Upper lobe of left lung (tissue), 4 donors: ENCODE results near the gene SPATA13.

Source experiments
- CTCF ChIP-seq, 6 experiments: fragments of 450-650 bp in 4 of 6; fragments of 200-600 bp in 2 of 6; sonication (generic) in 2 of 6; IDR thresholded peaks; one replicate each; pipeline ENCODE4 v1.5.1; 2016 to 2019; ENCODE audit warnings: antibody characterized with exemption in 6 of 6
- POLR2AphosphoS5 ChIP-seq, 2 donors: sonication (generic); formaldehyde crosslinking; IDR thresholded peaks; one replicate each; pipeline ENCODE4 v1.5.1; 2017; ENCODE audit warnings: antibody characterized with exemption in 2 of 2

- TF ChIP-seq CTCF (IDR thresholded peaks at IDR 0.05) (no peak), POLR2AphosphoS5 (IDR thresholded peaks at IDR 0.05) (no peak)
These were observed 90.0 kb downstream of the SPATA13 start for GRCh38 chr13:24250376-24251057.
